GM21360 (cell line): ENCODE data around the gene CACNG6.
A peak's percentile ranks its signal among the peaks of the same experiment; 100 is the strongest.

ENCODE experiments used
- ATAC-seq: cut with Tn5 transposase; IDR thresholded peaks from one replicate; pipeline ENCODE4 v1.9.1; 2021; ENCODE audit warnings: mild to moderate bottlenecking, moderate library complexity; ENCODE audit not compliant: unreplicated experiment

The CACNG6 gene

GRCh38 chr19:53966931-53967330 lies 24.5 kb upstream of the CACNG6 start:
- no peak for ATAC-seq

DNA sequence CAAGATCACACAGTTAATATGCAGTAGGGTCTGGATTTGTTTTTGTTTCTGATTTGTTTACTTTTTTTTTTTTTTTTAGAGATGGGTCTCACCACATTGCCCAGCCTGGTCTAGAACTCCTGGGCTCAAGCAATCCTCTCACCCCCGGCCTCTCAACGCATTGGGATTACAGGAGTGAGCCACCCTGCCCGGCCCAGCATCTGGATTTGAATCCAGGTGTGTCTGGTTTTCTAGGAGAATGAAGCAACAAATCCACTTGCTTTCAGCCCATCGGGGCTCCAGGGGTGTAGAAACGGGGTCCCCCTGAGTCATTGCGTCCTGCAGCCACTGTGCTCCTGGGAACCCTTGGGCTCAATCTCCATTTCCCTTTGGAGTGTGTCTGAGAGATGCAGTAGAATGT lies 22.1 kb upstream of the CACNG6 start:
- no peak for ATAC-seq

DNA sequence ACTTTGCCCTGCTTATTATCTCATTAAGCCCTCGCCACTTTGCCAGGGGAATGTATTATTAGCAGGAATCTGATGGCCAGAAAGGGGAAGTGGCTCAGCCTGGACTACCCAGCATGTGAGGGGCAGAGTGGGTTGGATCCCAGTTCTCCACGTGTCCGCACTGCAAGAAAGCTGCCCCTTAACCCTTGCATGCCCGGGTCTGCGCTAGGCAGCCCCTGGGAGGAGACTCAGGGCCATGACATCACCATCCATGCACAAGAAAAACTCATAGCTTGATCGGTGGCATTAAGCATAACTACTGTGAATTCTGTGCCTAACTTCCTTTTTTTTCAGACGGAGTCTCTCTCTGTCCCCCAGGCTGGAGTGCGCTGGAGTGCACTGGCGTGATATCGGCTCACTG lies 19.8 kb upstream of the CACNG6 start:
- ATAC-seq = no peak

DNA sequence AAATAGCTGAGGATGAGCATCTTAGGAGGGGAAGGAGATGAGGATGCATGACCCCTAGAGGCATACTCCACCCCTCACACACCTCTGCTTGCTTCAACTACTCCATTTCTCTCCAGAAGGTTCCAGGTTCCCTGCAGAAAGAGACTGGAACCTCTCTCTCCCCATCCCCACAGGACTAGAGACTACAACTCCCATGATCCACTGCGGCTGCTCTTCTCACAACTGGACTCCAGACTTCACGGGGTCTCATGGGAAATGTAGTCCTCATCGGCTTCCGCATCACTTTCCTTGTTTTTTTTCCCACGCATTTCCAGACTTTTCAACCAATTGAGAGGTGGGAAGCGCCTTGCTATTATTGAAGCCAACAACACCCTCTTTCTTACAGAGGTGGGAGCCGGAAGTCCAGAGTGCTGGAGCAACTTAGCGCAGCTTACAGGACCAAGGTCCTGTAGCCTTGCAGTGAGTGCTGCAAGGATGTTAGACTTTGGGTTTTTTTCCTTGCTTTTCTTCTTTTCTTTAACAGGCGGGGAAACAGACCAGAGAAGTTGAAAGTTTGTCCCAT lies 13.9 kb upstream of the CACNG6 start:
- ATAC-seq = peak; percentile 49

DNA sequence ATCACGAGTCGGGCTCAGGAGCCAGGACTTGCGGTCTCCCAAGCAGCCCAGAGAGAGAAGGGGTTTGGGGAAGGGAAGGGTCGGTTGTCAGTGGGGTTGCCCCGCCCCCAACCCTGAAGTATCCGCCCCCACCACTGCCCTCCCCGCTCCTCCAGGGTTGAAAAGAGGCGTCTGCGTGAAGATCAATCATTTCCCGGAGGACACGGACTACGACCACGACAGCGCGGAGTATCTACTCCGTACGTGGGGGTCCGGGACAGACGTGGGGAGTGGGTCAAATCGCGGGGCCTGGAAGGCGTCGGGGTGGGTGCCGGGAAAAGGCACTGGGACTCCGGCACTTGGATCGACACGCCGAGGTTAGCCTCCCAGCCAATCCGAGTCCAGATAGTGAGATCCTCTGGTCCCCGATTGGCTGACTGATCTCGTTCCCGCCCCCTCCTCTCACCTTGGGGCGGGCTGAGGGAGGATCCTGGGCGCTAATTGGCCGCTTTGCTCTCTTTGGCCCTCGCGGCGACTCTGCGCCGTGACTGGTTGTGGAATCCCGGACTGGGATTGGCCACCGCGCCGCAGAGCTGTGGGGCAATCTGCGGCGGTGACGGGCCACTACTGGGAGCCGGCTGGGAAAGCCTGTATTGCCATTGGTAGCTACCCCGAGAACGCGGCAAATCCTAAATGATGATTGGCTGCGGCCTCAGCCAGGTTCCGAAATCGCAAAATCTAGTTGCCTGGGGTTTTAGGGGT lies 13.3 kb upstream of the CACNG6 start:
- ATAC-seq = no peak

- no peak for ATAC-seq
Measured at GRCh38 chr19:53978975-53979801, 12.2 kb upstream of the CACNG6 start.

GRCh38 chr19:53980539-53981375 lies 10.7 kb upstream of the CACNG6 start:
- ATAC-seq = no peak

- ATAC-seq = no peak
Measured at GRCh38 chr19:53981376-53981951, 10.0 kb upstream of the CACNG6 start.

DNA sequence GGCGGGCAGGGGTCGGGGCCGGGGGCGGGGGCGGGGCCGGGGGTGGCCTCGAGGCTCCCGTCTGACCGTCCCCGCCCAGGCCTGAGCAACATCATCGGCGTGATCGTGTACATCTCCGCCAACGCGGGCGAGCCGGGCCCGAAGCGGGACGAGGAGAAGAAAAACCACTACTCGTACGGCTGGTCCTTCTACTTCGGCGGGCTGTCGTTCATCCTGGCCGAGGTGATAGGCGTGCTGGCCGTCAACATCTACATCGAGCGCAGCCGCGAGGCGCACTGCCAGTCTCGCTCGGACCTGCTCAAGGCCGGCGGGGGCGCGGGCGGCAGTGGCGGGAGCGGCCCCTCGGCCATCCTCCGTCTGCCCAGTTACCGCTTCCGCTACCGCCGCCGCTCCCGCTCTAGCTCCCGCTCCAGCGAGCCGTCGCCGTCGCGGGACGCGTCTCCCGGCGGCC lies 9.4 kb upstream of the CACNG6 start:
- no peak for ATAC-seq

DNA sequence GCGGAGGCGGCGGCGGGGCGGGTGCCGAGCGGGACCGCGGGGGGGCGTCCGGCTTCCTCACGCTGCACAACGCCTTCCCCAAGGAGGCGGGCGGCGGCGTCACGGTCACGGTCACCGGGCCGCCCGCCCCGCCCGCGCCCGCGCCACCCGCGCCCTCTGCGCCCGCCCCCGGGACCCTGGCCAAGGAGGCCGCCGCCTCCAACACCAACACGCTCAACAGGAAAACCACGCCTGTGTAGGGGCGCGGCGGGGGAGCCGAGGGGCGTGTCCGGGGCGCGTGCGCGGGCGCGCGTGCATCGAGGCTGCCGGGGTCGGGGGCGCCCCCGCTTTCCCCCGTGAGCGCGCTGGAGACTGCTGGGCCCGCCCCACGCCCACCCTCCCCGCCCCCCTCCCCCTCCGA lies 8.8 kb upstream of the CACNG6 start:
- ATAC-seq = no peak

DNA sequence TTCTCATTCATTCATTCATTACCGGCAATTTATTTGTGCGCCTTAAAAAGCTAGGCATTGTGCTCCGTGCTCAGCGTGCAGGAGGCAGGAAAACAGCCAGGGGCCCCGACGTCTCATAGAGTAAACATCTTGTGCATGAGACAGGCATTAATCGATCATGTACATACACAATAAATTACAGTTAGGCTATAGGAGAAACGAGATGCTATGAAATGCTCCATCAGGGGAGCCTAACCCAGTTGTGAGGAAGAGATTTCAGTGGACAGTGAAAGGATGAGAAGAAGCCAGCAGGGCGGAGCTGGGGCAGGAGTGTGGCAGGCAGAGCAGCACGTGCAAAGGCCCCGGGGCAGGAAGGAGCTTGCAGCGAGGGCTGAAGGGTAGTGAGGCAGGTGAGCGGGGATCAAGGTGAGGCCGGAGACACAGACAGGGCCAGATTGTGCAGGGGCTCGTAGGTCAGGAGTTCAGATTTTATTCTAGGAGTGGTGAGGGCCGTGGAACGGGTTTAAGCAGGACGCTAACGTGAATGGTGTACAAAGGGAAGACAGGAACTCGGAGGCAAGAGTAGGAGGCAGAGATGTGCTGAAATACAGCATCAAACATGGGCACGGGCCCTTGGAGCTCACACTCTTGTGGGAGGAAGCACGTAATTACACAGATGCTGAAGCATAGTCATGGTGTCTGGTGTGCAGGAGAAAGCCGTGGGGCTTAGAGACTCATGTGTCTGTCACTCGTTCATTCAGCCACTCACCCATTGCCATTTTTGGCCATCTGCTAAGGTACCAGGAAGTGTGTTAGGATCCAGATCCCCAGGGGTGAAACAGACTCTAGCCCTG lies 7.8 kb upstream of the CACNG6 start:
- no peak for ATAC-seq

GRCh38 chr19:53985863-53986262 lies 5.6 kb upstream of the CACNG6 start:
- ATAC-seq = no peak

GRCh38 chr19:53988981-53989380 lies 2.5 kb upstream of the CACNG6 start:
- no peak for ATAC-seq

GRCh38 chr19:53989600-53990533 lies 1.6 kb upstream of the CACNG6 start:
- ATAC-seq = no peak

DNA sequence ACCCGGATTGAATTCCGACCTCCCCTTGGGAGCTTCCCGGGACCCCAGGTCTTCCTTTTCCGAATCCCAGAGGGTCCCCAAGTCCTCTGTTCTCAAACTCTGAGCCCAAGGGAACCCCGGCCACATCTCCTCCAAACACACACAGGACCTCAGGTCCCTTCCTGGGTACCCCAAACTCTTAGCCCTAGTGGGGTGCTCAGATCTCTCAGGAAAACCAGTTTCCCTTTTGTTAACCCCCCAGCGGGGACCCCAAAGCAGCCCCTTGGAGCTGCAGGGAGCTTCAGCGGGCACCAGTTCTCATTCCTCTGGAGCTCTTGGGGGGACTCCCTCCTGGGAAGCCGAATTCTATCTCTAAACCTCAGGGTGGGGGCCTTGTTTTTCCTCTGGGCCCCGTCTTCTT lies 774 bp downstream of the CACNG6 start:
- no peak for ATAC-seq

- ATAC-seq = no peak
Measured at GRCh38 chr19:53992815-53993214, 1.4 kb downstream of the CACNG6 start.

DNA sequence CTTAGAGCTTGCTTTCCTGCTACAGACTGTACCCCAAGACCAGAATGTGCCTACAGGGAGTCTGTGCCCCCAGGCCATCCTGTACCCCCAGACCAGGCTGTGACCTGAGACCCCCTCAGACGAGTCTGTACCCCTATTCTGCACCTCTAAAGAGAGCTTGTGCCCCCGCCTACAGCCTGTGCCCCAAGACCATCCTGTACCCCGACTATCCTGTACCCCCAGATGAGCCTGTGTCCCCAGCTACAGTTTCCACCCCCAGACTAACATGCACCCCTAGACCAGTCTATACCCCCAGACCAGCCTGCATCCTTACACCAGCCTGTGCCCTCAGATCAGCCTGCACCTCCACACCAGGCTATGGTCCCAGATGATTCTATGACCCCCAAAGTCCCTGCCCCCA lies 2.0 kb downstream of the CACNG6 start:
- no peak for ATAC-seq

DNA sequence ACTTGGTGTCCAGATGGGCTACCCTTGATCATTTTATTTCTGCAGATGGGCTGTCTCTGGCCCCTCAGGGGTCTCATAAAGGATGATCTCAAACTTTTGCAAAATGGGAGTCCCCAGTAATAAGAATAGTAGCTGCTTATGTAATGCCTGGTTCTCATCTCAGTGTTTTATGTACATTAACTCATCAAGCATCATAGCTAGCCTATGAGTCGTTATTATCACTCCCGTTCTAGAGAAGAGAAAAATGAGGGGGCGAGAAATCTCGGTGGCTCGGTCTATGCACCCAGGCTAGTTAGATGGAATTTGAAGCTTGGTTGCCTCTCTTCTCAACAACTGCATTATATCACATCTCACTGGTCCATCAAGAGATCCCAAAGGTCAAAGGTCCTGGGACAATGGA lies 3.4 kb downstream of the CACNG6 start:
- ATAC-seq = no peak

- no peak for ATAC-seq
Measured at GRCh38 chr19:53998223-53998622, 6.8 kb downstream of the CACNG6 start.
